Sigmoid colon (tissue), 4 donors: Measurements from ENCODE around the gene GALNT18.

ENCODE experiments used
- EP300 ChIP-seq, 4 donors: sonication (generic); formaldehyde crosslinking; IDR thresholded peaks; one replicate each; pipeline ENCODE4 v1.6.1; 2017; ENCODE audit warnings: antibody characterized with exemption in 4 of 4
- POLR2AphosphoS5 ChIP-seq, 4 donors: sonication (generic); formaldehyde crosslinking; IDR thresholded peaks; one replicate each; pipeline ENCODE4 v1.6.1; 2017; ENCODE audit warnings: antibody characterized with exemption in 4 of 4
- TF ChIP-seq, protein P1 (sequence below), 4 experiments: fragments of 450-650 bp in 3 of 4; fragments of 200-600 bp in 1 of 4; IDR thresholded peaks; one replicate each; pipeline ENCODE4 v1.5.1; 2016 to 2019; ENCODE audit warnings: antibody characterized with exemption in 4 of 4, mild to moderate bottlenecking in 3 of 4, moderate library complexity in 2 of 4

DNA sequence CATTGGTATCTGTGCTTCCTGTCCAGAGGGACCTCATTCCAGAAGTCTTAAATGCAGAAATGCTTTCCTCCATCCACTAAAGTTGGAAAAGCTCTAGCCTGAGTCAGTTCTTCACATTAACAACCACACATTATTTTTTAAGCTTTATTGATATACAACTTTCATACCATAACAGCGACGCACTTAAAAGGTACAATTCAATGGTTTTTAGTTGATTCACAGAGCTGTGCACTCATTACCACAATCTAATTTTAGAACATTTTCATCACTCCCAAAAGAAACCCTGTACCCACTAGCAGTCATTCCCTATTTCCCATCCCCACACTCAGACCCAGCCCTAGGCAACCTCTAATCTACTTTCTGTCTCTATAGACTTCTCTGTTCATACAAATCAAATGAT lies 27.6 kb downstream of the GALNT18 start:
- TF ChIP-seq EP300 (IDR thresholded peaks at IDR 0.05), result no peak
- TF ChIP-seq, protein P1, sequence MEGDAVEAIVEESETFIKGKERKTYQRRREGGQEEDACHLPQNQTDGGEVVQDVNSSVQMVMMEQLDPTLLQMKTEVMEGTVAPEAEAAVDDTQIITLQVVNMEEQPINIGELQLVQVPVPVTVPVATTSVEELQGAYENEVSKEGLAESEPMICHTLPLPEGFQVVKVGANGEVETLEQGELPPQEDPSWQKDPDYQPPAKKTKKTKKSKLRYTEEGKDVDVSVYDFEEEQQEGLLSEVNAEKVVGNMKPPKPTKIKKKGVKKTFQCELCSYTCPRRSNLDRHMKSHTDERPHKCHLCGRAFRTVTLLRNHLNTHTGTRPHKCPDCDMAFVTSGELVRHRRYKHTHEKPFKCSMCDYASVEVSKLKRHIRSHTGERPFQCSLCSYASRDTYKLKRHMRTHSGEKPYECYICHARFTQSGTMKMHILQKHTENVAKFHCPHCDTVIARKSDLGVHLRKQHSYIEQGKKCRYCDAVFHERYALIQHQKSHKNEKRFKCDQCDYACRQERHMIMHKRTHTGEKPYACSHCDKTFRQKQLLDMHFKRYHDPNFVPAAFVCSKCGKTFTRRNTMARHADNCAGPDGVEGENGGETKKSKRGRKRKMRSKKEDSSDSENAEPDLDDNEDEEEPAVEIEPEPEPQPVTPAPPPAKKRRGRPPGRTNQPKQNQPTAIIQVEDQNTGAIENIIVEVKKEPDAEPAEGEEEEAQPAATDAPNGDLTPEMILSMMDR (IDR thresholded peaks at IDR 0.05), result no peak
- TF ChIP-seq POLR2AphosphoS5 (IDR thresholded peaks at IDR 0.05), result no peak
